Activated CD8-positive, alpha-beta memory T cell treated with anti-CD3 and anti-CD28 coated beads for 48 hours (primary cell): Measurements from ENCODE around the gene RAB9A.
A peak's percentile ranks its signal among the peaks of the same experiment; 100 is the strongest.

Experiments
- DNase-seq, 3 experiments: peaks; one replicate each; pipeline ENCODE4 v3.0.0-alpha.2; 2020; ENCODE audit warnings: low read depth in 2 of 3, low spot score in 2 of 3

Gene RAB9A

GRCh38 chrX:13742397-13743176, 53.7 kb downstream of the RAB9A start:
- peak in 1 of 3 experiments; percentile 1 for DNase-seq

- DNase-seq, result no peak
These were observed 58.9 kb downstream of the RAB9A start for GRCh38 chrX:13747836-13748235.

GRCh38 chrX:13748486-13748885, 59.6 kb downstream of the RAB9A start:
- no peak for DNase-seq

- DNase-seq, result no peak
These were observed 61.3 kb downstream of the RAB9A start for GRCh38 chrX:13750204-13750603.

- no peak for DNase-seq
These were observed 61.9 kb downstream of the RAB9A start for GRCh38 chrX:13750812-13751211.

- no peak for DNase-seq
These were observed 63.2 kb downstream of the RAB9A start for GRCh38 chrX:13752141-13752540.

GRCh38 chrX:13752646-13753045, 63.7 kb downstream of the RAB9A start:
- DNase-seq, result no peak

- DNase-seq, result no peak
These were observed 65.8 kb downstream of the RAB9A start for GRCh38 chrX:13754765-13755164.

GRCh38 chrX:13755254-13755653, 66.3 kb downstream of the RAB9A start:
- DNase-seq, result no peak

GRCh38 chrX:13756381-13756780, 67.5 kb downstream of the RAB9A start:
- DNase-seq, result no peak

GRCh38 chrX:13759152-13759718, 70.3 kb downstream of the RAB9A start:
- no peak for DNase-seq
